ENCODE data around the gene PTPRN2. TPM values are rescaled to one million over a fixed set of nuclear protein-coding genes. Genes with fewer than 3 reads are reported as not detected.

PTPRN2 gene
- total and polyA plus RNA-seq, 2 experiments from 2014 or later, result 0.28 TPM; not detected in 1

- H3K4me3 ChIP-seq, result no peak overlapping the region
- no peaks in the 10 kb centered on the region for H3K4me1 ChIP-seq (ENCODE audit: low read depth)
- no peaks in the 10 kb centered on the region for H3K36me3 ChIP-seq
- TF ChIP-seq, protein P1, sequence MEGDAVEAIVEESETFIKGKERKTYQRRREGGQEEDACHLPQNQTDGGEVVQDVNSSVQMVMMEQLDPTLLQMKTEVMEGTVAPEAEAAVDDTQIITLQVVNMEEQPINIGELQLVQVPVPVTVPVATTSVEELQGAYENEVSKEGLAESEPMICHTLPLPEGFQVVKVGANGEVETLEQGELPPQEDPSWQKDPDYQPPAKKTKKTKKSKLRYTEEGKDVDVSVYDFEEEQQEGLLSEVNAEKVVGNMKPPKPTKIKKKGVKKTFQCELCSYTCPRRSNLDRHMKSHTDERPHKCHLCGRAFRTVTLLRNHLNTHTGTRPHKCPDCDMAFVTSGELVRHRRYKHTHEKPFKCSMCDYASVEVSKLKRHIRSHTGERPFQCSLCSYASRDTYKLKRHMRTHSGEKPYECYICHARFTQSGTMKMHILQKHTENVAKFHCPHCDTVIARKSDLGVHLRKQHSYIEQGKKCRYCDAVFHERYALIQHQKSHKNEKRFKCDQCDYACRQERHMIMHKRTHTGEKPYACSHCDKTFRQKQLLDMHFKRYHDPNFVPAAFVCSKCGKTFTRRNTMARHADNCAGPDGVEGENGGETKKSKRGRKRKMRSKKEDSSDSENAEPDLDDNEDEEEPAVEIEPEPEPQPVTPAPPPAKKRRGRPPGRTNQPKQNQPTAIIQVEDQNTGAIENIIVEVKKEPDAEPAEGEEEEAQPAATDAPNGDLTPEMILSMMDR (IDR thresholded peaks at IDR 0.05; ENCODE audit: low read depth, low read length), result no peak
- no peak overlapping the region for H3K27ac ChIP-seq
- H3K9me3 ChIP-seq (ENCODE audit: low read depth), result no peaks in the 10 kb centered on the region
- DNase-seq (ENCODE audit: low read depth in 1 of 2, low spot score in 1 of 2), result no peak
- H3K27me3 ChIP-seq, result no peaks in the 10 kb centered on the region
Observed at GRCh38 chr7:158183431-158183830, 404.2 kb downstream of the PTPRN2 start.

DNA sequence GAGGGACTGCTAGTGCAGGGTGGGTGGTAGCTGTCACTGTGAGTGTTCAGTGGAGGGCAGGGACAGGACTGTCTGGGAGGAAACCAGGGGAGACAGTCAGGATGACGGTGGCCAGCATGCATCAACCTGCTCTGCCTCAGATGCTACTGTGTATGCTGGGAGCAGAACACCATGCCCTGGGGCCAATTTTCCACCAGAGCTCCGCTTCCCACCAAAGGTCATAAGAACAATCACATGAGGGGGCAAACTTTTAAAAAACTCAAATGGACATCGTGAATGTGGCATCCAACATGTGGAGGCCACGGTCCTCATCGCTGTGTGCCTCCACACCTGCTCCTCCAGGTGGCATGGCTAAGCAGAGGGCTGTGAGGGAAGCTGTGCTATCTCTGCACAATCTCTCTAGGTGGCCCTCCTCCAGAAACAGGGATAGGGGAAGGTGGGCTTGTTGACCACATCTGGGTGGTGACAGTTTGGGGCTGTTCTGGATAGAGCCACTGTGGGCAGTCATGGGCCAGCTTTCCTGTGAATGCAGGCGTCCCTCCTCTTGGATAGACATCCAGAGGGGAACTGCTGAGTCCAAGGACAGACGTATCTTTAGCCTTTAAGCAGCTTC lies 411.0 kb downstream of the PTPRN2 start:
- Histone ChIP-seq H3K4me1 (ENCODE audit: low read depth) (no peaks in the 10 kb centered on the region), H3K27ac (no peak overlapping the region), H3K36me3 (no peaks in the 10 kb centered on the region), H3K4me3 (no peak overlapping the region), H3K27me3 (no peaks in the 10 kb centered on the region), H3K9me3 (ENCODE audit: low read depth) (no peaks in the 10 kb centered on the region)
- TF ChIP-seq, protein P1 (IDR thresholded peaks at IDR 0.05; ENCODE audit: low read depth, low read length), result no peak
- no peak for DNase-seq (ENCODE audit: low read depth in 1 of 2, low spot score in 1 of 2)

- Histone ChIP-seq H3K36me3 (no peaks in the 10 kb centered on the region), H3K27me3 (no peaks in the 10 kb centered on the region), H3K4me3 (no peak overlapping the region), H3K27ac (no peak overlapping the region), H3K9me3 (ENCODE audit: low read depth) (no peaks in the 10 kb centered on the region), H3K4me1 (ENCODE audit: low read depth) (no peaks in the 10 kb centered on the region)
- no peak for DNase-seq (ENCODE audit: low read depth in 1 of 2, low spot score in 1 of 2)
- TF ChIP-seq, protein P1 (IDR thresholded peaks at IDR 0.05; ENCODE audit: low read depth, low read length), result no peak
Observed at GRCh38 chr7:158175779-158176178, 411.8 kb downstream of the PTPRN2 start.

GRCh38 chr7:158174947-158175346 lies 412.7 kb downstream of the PTPRN2 start:
- TF ChIP-seq, protein P1 (IDR thresholded peaks at IDR 0.05; ENCODE audit: low read depth, low read length), result no peak
- no peak for DNase-seq (ENCODE audit: low read depth in 1 of 2, low spot score in 1 of 2)
- Histone ChIP-seq H3K27ac (no peak overlapping the region), H3K36me3 (no peaks in the 10 kb centered on the region), H3K27me3 (no peaks in the 10 kb centered on the region), H3K4me1 (ENCODE audit: low read depth) (no peaks in the 10 kb centered on the region), H3K4me3 (no peak overlapping the region), H3K9me3 (ENCODE audit: low read depth) (no peaks in the 10 kb centered on the region)

DNA sequence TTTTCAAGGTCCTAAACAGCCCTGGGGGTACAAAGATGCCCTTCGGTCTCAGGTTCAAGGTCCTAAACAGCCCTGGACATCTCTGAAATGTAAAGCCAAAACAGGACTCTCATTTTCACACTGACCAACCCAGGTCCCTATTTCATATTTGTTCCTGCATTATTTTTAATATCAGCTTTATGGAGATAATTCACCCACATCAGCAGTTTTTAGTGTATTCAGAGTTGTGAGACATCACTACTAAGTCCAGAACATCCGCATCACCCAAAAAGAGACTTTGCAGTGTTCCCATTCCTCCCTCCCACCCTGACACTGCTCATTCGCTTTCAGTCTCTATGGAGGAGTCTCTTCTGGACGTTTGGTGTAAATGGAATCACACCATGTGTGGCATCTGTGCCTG lies 420.2 kb downstream of the PTPRN2 start:
- H3K27me3 ChIP-seq, result no peaks in the 10 kb centered on the region
- TF ChIP-seq, protein P1 (IDR thresholded peaks at IDR 0.05; ENCODE audit: low read depth, low read length), result no peak
- H3K9me3 ChIP-seq (ENCODE audit: low read depth), result no peaks in the 10 kb centered on the region
- no peak overlapping the region for H3K27ac ChIP-seq
- no peak overlapping the region for H3K4me3 ChIP-seq
- no peak for DNase-seq (ENCODE audit: low read depth in 1 of 2, low spot score in 1 of 2)
- H3K36me3 ChIP-seq, result no peaks in the 10 kb centered on the region
- no peaks in the 10 kb centered on the region for H3K4me1 ChIP-seq (ENCODE audit: low read depth)

Data from cardiac muscle cell (in vitro differentiated cells and primary cell).